GM12878 (cell line): ENCODE results near the gene TBX15. TPM values are rescaled to one million over a fixed set of nuclear protein-coding genes. Genes with fewer than 3 reads are reported as not detected.

Experiments used
- ATAC-seq: fragments of 200-7000 bp; cut with Tn5 transposase; 3 replicates; pipeline ENCODE4 v1.9.1; 2020; ENCODE audit warnings: mild to moderate bottlenecking, moderate library complexity
- BruUV-seq: library from RNA; stranded (reverse); fragments of 400-500 nt; replicated peaks from 2 replicates; lab custom pipeline; 2021; lab: Mats Ljungman, UMichigan
- CTCF ChIA-PET: fragments of 300-600 bp; sonication (Branson Sonifier 250); formaldehyde crosslinking; extraction: SDS; loops from one replicate; lab custom pipeline; 2021; ENCODE audit warnings: inconsistent platforms; lab: Yijun Ruan, JAX
- POLR2A ChIA-PET: fragments of 350-600 bp; formaldehyde crosslinking; extraction: SDS; loops from one replicate; lab custom pipeline; 2021; ENCODE audit warnings: inconsistent platforms; lab: Charles Lee
- RAD21 ChIA-PET: fragments of 300-600 bp; sonication (Branson Sonifier 250); formaldehyde crosslinking; loops from one replicate; lab custom pipeline; 2023; ENCODE audit warnings: antibody characterized with exemption; ENCODE audit not compliant: unreplicated experiment; lab: Charles Lee
- SMC1A ChIA-PET: fragments of 300-600 bp; sonication (Branson Sonifier 250); formaldehyde crosslinking; loops from one replicate; lab custom pipeline; 2023; ENCODE audit not compliant: unreplicated experiment, uncharacterized antibody; lab: Charles Lee
- DNase-seq: peaks from one replicate; pipeline ENCODE4 v3.0.0-alpha.2; 2011; ENCODE audit warnings: low read depth, low spot score
- FAIRE-seq: peaks from 3 replicates; lab custom pipeline; 2011; peaks lifted over from hg19 to GRCh38; lab: Jason Lieb, UNC
- H2AFZ ChIP-seq: 2 replicates; pipeline ENCODE4 v1.6.0; 2011; ENCODE audit warnings: low read depth, low read length, control low read depth; ENCODE audit not compliant: control insufficient read depth
- H3K27ac ChIP-seq: 2 replicates; pipeline ENCODE4 v1.5.1; 2011; ENCODE audit warnings: control low read depth; ENCODE audit not compliant: control insufficient read depth, insufficient read depth
- H3K27me3 ChIP-seq, 2 experiments: replicated peaks in 1 of 2; 2 replicates each; pipeline versions ENCODE4 v1.6.0 to v1.6.1; 2011; ENCODE audit warnings: low read length in 1 of 2; ENCODE audit not compliant: control insufficient read depth in 2 of 2, insufficient read depth in 2 of 2
- H3K36me3 ChIP-seq, 2 experiments: 2 replicates each; pipeline ENCODE4 v1.5.1; 2011; ENCODE audit warnings: low read length in 1 of 2; ENCODE audit not compliant: control insufficient read depth in 2 of 2, insufficient read depth in 2 of 2
- H3K4me1 ChIP-seq: 2 replicates; pipeline ENCODE4 v1.6.1; 2011; ENCODE audit warnings: mild to moderate bottlenecking, low read length, moderate library complexity, mixed read lengths; ENCODE audit not compliant: control insufficient read depth, insufficient read depth
- H3K4me2 ChIP-seq: 2 replicates; pipeline ENCODE4 v1.6.0; 2011; ENCODE audit warnings: control low read depth; ENCODE audit not compliant: control insufficient read depth, insufficient read depth
- H3K4me3 ChIP-seq: fragments of 200-600 bp; sonication (generic); 2 replicates; pipeline ENCODE4 v1.5.1; 2016
- H3K79me2 ChIP-seq: 2 replicates; pipeline ENCODE4 v1.6.0; 2011; ENCODE audit warnings: low read length; ENCODE audit not compliant: control insufficient read depth, insufficient read depth
- H3K9ac ChIP-seq: 2 replicates; pipeline ENCODE4 v1.8.0; 2011; ENCODE audit warnings: low read length, control low read depth, mixed read lengths; ENCODE audit not compliant: control insufficient read depth, insufficient read depth
- H3K9me3 ChIP-seq: replicated peaks from 3 replicates; pipeline ENCODE4 v1.5.1; 2011; ENCODE audit warnings: mild to moderate bottlenecking, low read length; ENCODE audit not compliant: control insufficient read depth, insufficient read depth
- H4K20me1 ChIP-seq: 2 replicates; pipeline ENCODE4 v1.6.0; 2011; ENCODE audit not compliant: control insufficient read depth, insufficient read depth
- CBFB ChIP-seq: IDR thresholded peaks from 2 replicates; pipeline ENCODE4 v1.6.1; 2016; ENCODE audit warnings: antibody characterized with exemption, low read depth
- CREM ChIP-seq: IDR thresholded peaks from 2 replicates; pipeline ENCODE4 v1.6.1; 2014; ENCODE audit warnings: antibody characterized with exemption, low read depth
- ESRRA ChIP-seq: IDR thresholded peaks from 2 replicates; pipeline ENCODE4 v1.6.1; 2012; ENCODE audit warnings: mild to moderate bottlenecking, low read length, improper control_type of control experiment
- IRF4 ChIP-seq: IDR thresholded peaks from 2 replicates; pipeline ENCODE4 v1.6.1; 2011; ENCODE audit warnings: low read depth, low read length
- KAT2A ChIP-seq: conservative IDR thresholded peaks from 2 replicates; pipeline ENCODE4 v1.6.1; 2011; ENCODE audit warnings: low read depth, low read length; ENCODE audit not compliant: control insufficient read depth
- POLR2AphosphoS2 ChIP-seq: IDR thresholded peaks from 2 replicates; pipeline ENCODE4 v1.6.1; 2011; ENCODE audit warnings: low read depth, mild to moderate bottlenecking, low read length, improper control_type of control experiment, moderate library complexity
- RAD51 ChIP-seq: fragments of 450-650 bp; IDR thresholded peaks from 2 replicates; pipeline ENCODE4 v1.6.1; 2016; ENCODE audit warnings: moderate library complexity, mild to moderate bottlenecking, inconsistent platforms
- SP1 ChIP-seq: IDR thresholded peaks from one replicate; pipeline ENCODE4 v1.6.1; 2011; ENCODE audit warnings: low read depth, low read length
- TCF7 ChIP-seq: IDR thresholded peaks from 2 replicates; pipeline ENCODE4 v1.6.1; 2014; ENCODE audit warnings: antibody characterized with exemption, borderline replicate concordance
- ZBED1 ChIP-seq: IDR thresholded peaks from 2 replicates; pipeline ENCODE4 v1.6.1; 2016; ENCODE audit warnings: borderline replicate concordance
- ZSCAN29 ChIP-seq: fragments of 450-650 bp; IDR thresholded peaks from 2 replicates; pipeline ENCODE4 v1.6.1; 2017; ENCODE audit warnings: mild to moderate bottlenecking, moderate library complexity
- WGBS: methylation state at CpG from one replicate; pipeline ENCODE4 v1.1.6; 2016; ENCODE audit warnings: low lambda C conversion rate; ENCODE audit not compliant: insufficient replicate concordance, insufficient coverage; ENCODE audit errors: missing lambda C conversion rate; 5-methylcytosine and 5-hydroxymethylcytosine counted together
- in situ Hi-C: fragments of 300-500 bp; cut with MboI; formaldehyde crosslinking; loops from 9 replicates; pipeline ENCODE4 v1.14.3; 2018; ENCODE audit warnings: mixed read lengths
- intact Hi-C: fragments of 100-400 bp; cut with micrococcal nuclease; formaldehyde crosslinking; loops from one replicate; pipeline ENCODE4 v1.14.2; 2022; ENCODE audit not compliant: unreplicated experiment
- polyA plus RNA-seq, 11 experiments: library from polyadenylated mRNA; depleted of rRNA in 4 of 11; unstranded in 6 of 11; stranded (reverse) in 5 of 11; fragments of >200 nt; fragmentation: Nextera tagmentation in 4 of 11; fragmentation: Illumina TruSeq in 1 of 11; extraction: Ambion mirVana in 4 of 11; extraction: Trizol in 1 of 11; gene quantifications; 1 replicate in 1 of 11; 2 replicates in 10 of 11; pipeline versions ENCODE4 v1.2.1 to v1.2.3, GENCODE V29; 2011 to 2016; ENCODE audit warnings: inconsistent platforms in 2 of 11, missing spikeins in 2 of 11, low read depth in 1 of 11
- total RNA-seq, 4 experiments: library from RNA; depleted of rRNA in 3 of 4; stranded (reverse); fragments of >200 nt in 3 of 4; fragmentation: Illumina TruSeq in 1 of 4; extraction: Trizol in 1 of 4; gene quantifications; 2 replicates each; pipeline versions ENCODE4 v1.2.1 to v1.2.3, GENCODE V29; 2013 to 2021
- TF ChIP-seq, protein P1 (sequence below): fragments of 450-650 bp; formaldehyde crosslinking; IDR thresholded peaks from 2 replicates; pipeline ENCODE4 v1.4.0; 2020; ENCODE audit warnings: mild to moderate bottlenecking, moderate library complexity
- TF ChIP-seq, protein P2 (sequence below): IDR thresholded peaks from 2 replicates; pipeline ENCODE4 v1.6.1; 2012; ENCODE audit warnings: low read length, inconsistent platforms
- TF ChIP-seq, protein P3 (sequence below): IDR thresholded peaks from 2 replicates; pipeline ENCODE4 v1.6.1; 2012; ENCODE audit warnings: low read depth, low read length, improper control_type of control experiment
- TF ChIP-seq, protein P4 (sequence below): fragments of 450-650 bp; IDR thresholded peaks from 2 replicates; pipeline ENCODE4 v1.6.1; 2016; ENCODE audit warnings: mild to moderate bottlenecking
- TF ChIP-seq, protein P5 (sequence below): IDR thresholded peaks from 2 replicates; pipeline ENCODE4 v1.6.1; 2011; ENCODE audit warnings: low read depth, mild to moderate bottlenecking, low read length, moderate library complexity, borderline replicate concordance; ENCODE audit errors: extremely low read depth

The TBX15 gene
- total and polyA plus RNA-seq, 10 of the 15 experiments (the other 5 are each of a cell fraction or from before 2014, with no cell fraction given), result 0.64 to 9.4 (median 0.99) TPM

DNA sequence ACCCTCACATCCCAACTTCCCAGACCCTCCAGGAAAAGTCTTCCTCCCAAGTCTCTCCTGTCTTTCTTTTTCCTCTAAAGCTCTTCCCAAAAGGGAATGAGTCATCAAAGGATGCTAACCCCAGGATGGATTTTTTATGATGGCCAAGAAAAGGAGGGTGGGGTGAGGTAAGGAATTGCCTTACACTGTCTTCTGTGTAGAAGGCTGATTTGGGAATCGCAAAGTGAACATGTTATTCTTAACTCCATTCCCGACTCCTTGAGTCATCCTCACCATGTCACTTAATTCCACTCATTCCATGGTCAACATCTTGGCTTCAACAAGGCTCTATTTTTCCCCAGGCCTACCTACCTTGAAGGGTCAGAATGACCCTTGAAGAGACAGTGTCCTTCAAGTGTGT lies 44.0 kb downstream of the TBX15 start:
- CTCF ChIA-PET, result no interaction called here
- in situ Hi-C loops, result no loop called here
- POLR2A ChIA-PET, result no interaction called here

More for the DNA sequence above, 44.0 kb downstream of the TBX15 start:
- ChIA-PET SMC1A (no interaction called here), RAD21 (no interaction called here)
- Histone ChIP-seq H3K27ac (no peak overlapping the region), H3K9ac (no peak overlapping the region), H3K79me2 (no peaks in the 10 kb centered on the region), H3K4me2 (no peak overlapping the region), H3K4me3 (no peak overlapping the region), H3K4me1 (no peaks in the 10 kb centered on the region), H4K20me1 (no peaks in the 10 kb centered on the region), H3K36me3 (no peaks in the 10 kb centered on the region), H2AFZ (no peak overlapping the region), H3K9me3 (no peaks in the 10 kb centered on the region), H3K27me3 (no peaks in the 10 kb centered on the region; a peak in 1 of 4 replicates)
- ATAC-seq (no peak), DNase-seq (no peak), FAIRE-seq (no peak)
- WGBS, result 24% methylated on average over 2 of the region's 2 CpGs
- intact Hi-C loops, result no loop called here
- TF ChIP-seq ESRRA (no peak), TCF7 (no peak), ZSCAN29 (no peak), KAT2A (no peak), ZBED1 (no peak), RAD51 (no peak), IRF4 (no peak), CBFB (no peak), SP1 (no peak), POLR2AphosphoS2 (no peak), CREM (no peak)
- TF ChIP-seq, protein P1, sequence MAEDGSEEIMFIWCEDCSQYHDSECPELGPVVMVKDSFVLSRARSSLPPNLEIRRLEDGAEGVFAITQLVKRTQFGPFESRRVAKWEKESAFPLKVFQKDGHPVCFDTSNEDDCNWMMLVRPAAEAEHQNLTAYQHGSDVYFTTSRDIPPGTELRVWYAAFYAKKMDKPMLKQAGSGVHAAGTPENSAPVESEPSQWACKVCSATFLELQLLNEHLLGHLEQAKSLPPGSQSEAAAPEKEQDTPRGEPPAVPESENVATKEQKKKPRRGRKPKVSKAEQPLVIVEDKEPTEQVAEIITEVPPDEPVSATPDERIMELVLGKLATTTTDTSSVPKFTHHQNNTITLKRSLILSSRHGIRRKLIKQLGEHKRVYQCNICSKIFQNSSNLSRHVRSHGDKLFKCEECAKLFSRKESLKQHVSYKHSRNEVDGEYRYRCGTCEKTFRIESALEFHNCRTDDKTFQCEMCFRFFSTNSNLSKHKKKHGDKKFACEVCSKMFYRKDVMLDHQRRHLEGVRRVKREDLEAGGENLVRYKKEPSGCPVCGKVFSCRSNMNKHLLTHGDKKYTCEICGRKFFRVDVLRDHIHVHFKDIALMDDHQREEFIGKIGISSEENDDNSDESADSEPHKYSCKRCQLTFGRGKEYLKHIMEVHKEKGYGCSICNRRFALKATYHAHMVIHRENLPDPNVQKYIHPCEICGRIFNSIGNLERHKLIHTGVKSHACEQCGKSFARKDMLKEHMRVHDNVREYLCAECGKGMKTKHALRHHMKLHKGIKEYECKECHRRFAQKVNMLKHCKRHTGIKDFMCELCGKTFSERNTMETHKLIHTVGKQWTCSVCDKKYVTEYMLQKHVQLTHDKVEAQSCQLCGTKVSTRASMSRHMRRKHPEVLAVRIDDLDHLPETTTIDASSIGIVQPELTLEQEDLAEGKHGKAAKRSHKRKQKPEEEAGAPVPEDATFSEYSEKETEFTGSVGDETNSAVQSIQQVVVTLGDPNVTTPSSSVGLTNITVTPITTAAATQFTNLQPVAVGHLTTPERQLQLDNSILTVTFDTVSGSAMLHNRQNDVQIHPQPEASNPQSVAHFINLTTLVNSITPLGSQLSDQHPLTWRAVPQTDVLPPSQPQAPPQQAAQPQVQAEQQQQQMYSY (CRISPR knock-in tag), result no peak
- TF ChIP-seq, protein P2, sequence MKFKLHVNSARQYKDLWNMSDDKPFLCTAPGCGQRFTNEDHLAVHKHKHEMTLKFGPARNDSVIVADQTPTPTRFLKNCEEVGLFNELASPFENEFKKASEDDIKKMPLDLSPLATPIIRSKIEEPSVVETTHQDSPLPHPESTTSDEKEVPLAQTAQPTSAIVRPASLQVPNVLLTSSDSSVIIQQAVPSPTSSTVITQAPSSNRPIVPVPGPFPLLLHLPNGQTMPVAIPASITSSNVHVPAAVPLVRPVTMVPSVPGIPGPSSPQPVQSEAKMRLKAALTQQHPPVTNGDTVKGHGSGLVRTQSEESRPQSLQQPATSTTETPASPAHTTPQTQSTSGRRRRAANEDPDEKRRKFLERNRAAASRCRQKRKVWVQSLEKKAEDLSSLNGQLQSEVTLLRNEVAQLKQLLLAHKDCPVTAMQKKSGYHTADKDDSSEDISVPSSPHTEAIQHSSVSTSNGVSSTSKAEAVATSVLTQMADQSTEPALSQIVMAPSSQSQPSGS, result no peak
- TF ChIP-seq, protein P3, sequence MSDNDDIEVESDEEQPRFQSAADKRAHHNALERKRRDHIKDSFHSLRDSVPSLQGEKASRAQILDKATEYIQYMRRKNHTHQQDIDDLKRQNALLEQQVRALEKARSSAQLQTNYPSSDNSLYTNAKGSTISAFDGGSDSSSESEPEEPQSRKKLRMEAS, result no peak
- TF ChIP-seq, protein P4, sequence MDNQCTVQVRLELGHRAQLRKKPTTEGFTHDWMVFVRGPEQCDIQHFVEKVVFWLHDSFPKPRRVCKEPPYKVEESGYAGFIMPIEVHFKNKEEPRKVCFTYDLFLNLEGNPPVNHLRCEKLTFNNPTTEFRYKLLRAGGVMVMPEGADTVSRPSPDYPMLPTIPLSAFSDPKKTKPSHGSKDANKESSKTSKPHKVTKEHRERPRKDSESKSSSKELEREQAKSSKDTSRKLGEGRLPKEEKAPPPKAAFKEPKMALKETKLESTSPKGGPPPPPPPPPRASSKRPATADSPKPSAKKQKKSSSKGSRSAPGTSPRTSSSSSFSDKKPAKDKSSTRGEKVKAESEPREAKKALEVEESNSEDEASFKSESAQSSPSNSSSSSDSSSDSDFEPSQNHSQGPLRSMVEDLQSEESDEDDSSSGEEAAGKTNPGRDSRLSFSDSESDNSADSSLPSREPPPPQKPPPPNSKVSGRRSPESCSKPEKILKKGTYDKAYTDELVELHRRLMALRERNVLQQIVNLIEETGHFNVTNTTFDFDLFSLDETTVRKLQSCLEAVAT, result no peak
- TF ChIP-seq, protein P5, sequence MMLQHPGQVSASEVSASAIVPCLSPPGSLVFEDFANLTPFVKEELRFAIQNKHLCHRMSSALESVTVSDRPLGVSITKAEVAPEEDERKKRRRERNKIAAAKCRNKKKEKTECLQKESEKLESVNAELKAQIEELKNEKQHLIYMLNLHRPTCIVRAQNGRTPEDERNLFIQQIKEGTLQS, result no peak
- BruUV-seq, result no TSS peak
